AG04450 (cell line): ENCODE measurements around the gene FOXC1. TPM values are rescaled to one million over a fixed set of nuclear protein-coding genes. Genes with fewer than 3 reads are reported as not detected.

Experiments
- CTCF ChIA-PET: fragments of 300-600, 350-600 bp; formaldehyde crosslinking; extraction: SDS; loops from one replicate; lab custom pipeline; 2022; ENCODE audit warnings: antibody characterized with exemption, inconsistent platforms; lab: Charles Lee
- POLR2A ChIA-PET: fragments of 350-600 bp; formaldehyde crosslinking; extraction: SDS; loops from one replicate; lab custom pipeline; 2021; ENCODE audit warnings: antibody characterized with exemption, inconsistent platforms; lab: Yijun Ruan, JAX
- DNase-seq: peaks from one replicate; pipeline ENCODE4 v3.0.0-alpha.2; 2011; ENCODE audit warnings: low read depth, low spot score
- H3K27ac ChIP-seq: one replicate; pipeline ENCODE4 v1.5.1; 2012; ENCODE audit warnings: low read depth, low read length, control low read depth
- H3K27me3 ChIP-seq: one replicate; pipeline ENCODE4 v1.6.0; 2012; ENCODE audit warnings: low read length; ENCODE audit not compliant: control insufficient read depth, insufficient read depth
- H3K4me3 ChIP-seq: 2 replicates; pipeline ENCODE4 v1.5.1; 2011; ENCODE audit warnings: mild to moderate bottlenecking, low read depth, low read length, control low read depth
- H3K9me3 ChIP-seq: 2 replicates; pipeline ENCODE4 v1.5.1; 2012; ENCODE audit warnings: low read length; ENCODE audit not compliant: control insufficient read depth, insufficient read depth
- polyA plus RNA-seq: library from polyadenylated mRNA; depleted of rRNA; stranded (reverse); fragments of >200 nt; gene quantifications from 2 replicates; pipeline ENCODE4 v1.2.3, GENCODE V29; 2011
- TF ChIP-seq, protein P1 (sequence below): IDR thresholded peaks from 2 replicates; pipeline ENCODE4 v1.5.1; 2011; ENCODE audit warnings: low read depth, low read length, control low read depth, inconsistent platforms

The FOXC1 gene
- polyA plus RNA-seq, 1 experiment: 3.7 TPM

DNA sequence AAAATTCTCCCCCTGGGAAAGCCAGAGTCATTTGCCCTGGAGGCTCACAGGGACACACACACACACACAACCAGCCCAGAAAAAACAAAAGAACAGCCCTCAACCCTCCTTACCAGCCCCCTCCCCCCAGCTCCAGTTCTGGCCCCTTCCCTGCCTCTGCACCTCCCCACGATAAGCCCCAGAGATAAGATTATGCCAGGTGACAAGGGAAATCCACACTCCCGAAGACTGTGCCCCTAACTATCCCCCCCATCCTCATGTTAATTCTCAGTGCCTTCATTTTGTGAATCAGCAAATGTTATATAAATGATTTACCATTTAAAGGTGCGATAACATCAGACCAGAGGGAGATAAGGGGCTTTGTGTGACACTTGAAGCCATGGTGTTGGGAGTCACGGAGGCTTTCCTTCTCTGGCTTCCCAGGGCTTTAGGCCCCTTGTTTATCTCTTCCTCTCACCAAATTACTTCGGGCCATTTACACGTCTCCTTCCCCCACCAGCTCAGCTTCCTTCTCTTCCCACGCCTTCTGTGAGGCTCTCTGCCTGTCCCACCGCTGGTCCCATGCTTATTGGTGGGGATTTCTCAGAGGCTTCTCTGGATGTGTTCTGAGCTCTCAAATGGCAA lies 12.5 kb upstream of the FOXC1 start:
- Histone ChIP-seq H3K27me3 (peaks cover 45% of the 10 kb centered on the region), H3K27ac (no peak overlapping the region), H3K9me3 (peaks cover 9% of the 10 kb centered on the region; the same call in 1 of the 2 replicates), H3K4me3 (no peak overlapping the region)
- TF ChIP-seq, protein P1, sequence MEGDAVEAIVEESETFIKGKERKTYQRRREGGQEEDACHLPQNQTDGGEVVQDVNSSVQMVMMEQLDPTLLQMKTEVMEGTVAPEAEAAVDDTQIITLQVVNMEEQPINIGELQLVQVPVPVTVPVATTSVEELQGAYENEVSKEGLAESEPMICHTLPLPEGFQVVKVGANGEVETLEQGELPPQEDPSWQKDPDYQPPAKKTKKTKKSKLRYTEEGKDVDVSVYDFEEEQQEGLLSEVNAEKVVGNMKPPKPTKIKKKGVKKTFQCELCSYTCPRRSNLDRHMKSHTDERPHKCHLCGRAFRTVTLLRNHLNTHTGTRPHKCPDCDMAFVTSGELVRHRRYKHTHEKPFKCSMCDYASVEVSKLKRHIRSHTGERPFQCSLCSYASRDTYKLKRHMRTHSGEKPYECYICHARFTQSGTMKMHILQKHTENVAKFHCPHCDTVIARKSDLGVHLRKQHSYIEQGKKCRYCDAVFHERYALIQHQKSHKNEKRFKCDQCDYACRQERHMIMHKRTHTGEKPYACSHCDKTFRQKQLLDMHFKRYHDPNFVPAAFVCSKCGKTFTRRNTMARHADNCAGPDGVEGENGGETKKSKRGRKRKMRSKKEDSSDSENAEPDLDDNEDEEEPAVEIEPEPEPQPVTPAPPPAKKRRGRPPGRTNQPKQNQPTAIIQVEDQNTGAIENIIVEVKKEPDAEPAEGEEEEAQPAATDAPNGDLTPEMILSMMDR: no peak
- CTCF ChIA-PET: interaction anchor here (0.7 to 7.0 kb wide), 37 partner anchors 10 to 1329 kb away, joined by 3 to 72 read pairs (median 4); partner anchors contain the start of genes FOXC1 and MYLK4
- DNase-seq: no peak
- POLR2A ChIA-PET: interaction anchor here (1.0 kb wide), 1 partner anchor 11 kb away, joined by 3 read pairs; no protein-coding TSS in a partner anchor

DNA sequence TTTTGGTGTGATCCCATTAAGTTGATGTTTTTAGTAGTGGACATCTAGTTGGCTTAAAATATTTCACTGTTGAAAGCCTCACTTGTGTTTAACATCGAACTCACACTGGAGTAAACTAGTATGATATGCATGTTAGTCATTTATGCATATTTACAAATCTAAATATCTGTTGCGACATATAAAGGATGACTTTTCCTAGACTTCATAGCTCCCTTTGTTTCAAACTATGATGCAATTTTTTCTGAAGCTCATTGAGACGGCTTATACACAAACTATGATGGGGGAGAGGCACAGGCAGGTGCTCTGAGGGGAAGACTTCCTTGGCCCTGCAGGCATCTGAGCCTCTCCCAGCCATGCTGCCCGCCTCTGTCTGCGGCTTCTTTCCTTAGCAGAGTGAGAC lies 11.8 kb upstream of the FOXC1 start:
- Histone ChIP-seq H3K27ac (no peak overlapping the region), H3K4me3 (no peak overlapping the region), H3K9me3 (peaks cover 9% of the 10 kb centered on the region; the same call in 1 of the 2 replicates), H3K27me3 (peaks cover 44% of the 10 kb centered on the region)
- DNase-seq: peak; percentile 33
- POLR2A ChIA-PET: interaction anchor here (1.0 kb wide), 1 partner anchor 11 kb away, joined by 3 read pairs; no protein-coding TSS in a partner anchor
- TF ChIP-seq, protein P1: no peak
- CTCF ChIA-PET: interaction anchor here (1.5 to 7.0 kb wide), 9 partner anchors 9 to 1152 kb away, joined by 3 to 72 read pairs (median 26); partner anchors contain the start of gene MYLK4

DNA sequence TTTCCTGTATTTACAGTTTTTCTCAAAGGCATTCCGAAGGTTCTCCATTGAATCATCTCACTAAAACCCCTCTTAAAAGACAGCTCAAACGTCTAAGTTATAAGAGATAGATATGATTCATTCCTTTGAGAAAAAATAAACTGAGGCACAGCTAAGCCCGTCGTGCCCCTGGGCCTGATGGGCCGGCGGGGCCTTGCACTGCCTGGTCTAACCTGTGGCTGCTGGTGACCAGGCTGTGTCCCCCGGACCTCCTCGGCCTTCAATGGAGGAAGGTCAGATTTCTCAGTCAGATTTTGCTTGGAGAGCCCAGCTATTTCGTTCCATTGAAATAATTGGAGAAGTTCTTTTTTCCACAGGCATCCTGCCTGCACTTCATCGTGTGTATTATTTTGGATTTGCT lies 11.3 kb upstream of the FOXC1 start:
- H3K27ac ChIP-seq: no peak overlapping the region
- no peak overlapping the region for H3K4me3 ChIP-seq
- DNase-seq: no peak
- peaks cover 41% of the 10 kb centered on the region for H3K27me3 ChIP-seq
- H3K9me3 ChIP-seq: peaks cover 9% of the 10 kb centered on the region; the same call in 1 of the 2 replicates
- CTCF ChIA-PET: interaction anchor here (1.5 to 7.0 kb wide), 6 partner anchors 506 to 1152 kb away, joined by 6 to 72 read pairs (median 50); partner anchors contain the start of gene MYLK4
- POLR2A ChIA-PET: interaction anchor here (1.0 kb wide), 1 partner anchor 10 kb away, joined by 3 read pairs; no protein-coding TSS in a partner anchor
- TF ChIP-seq, protein P1: no peak

DNA sequence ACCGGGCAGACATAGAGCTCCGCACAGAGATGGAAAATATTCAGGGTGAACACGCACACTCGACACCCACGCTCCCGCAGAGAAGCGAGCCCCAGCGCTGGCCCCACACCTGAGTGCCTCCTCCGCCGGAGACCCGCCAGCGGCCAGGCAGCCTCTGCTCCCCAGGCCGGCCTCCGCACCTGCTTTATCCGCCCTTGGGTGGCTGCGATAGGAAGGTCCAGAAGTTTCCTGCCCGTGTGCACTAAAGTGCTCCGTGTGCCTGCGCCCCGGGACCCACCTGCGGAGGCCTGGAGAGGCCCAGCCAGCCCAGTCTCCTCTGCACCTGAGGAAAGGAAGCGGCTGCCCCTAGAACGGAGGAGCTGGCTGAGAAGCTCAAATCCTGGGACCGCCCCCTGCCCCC lies 10.8 kb upstream of the FOXC1 start:
- CTCF ChIA-PET: interaction anchor here (1.5 to 7.0 kb wide), 6 partner anchors 505 to 1151 kb away, joined by 6 to 72 read pairs (median 50); partner anchors contain the start of gene MYLK4

More for the DNA sequence above, 10.8 kb upstream of the FOXC1 start:
- DNase-seq: no peak
- TF ChIP-seq, protein P1: no peak
- no peak overlapping the region for H3K27ac ChIP-seq
- peaks cover 39% of the 10 kb centered on the region for H3K27me3 ChIP-seq
- POLR2A ChIA-PET: no interaction called here
- no peak overlapping the region for H3K4me3 ChIP-seq
- H3K9me3 ChIP-seq: peaks cover 9% of the 10 kb centered on the region; the same call in 1 of the 2 replicates
